GM12875 (cell line): ENCODE data around the gene SDC3.

Experiments used
- H3K4me3 ChIP-seq: one replicate; pipeline ENCODE4 v1.5.1; 2011; ENCODE audit warnings: low read depth, low read length, control low read depth
- TF ChIP-seq, protein P1 (sequence below): IDR thresholded peaks from 2 replicates; pipeline ENCODE4 v1.5.1; 2011; ENCODE audit warnings: low read depth, mild to moderate bottlenecking, control low read depth, inconsistent platforms, low read length, moderate library complexity, borderline replicate concordance; ENCODE audit not compliant: insufficient read depth

SDC3 gene

DNA sequence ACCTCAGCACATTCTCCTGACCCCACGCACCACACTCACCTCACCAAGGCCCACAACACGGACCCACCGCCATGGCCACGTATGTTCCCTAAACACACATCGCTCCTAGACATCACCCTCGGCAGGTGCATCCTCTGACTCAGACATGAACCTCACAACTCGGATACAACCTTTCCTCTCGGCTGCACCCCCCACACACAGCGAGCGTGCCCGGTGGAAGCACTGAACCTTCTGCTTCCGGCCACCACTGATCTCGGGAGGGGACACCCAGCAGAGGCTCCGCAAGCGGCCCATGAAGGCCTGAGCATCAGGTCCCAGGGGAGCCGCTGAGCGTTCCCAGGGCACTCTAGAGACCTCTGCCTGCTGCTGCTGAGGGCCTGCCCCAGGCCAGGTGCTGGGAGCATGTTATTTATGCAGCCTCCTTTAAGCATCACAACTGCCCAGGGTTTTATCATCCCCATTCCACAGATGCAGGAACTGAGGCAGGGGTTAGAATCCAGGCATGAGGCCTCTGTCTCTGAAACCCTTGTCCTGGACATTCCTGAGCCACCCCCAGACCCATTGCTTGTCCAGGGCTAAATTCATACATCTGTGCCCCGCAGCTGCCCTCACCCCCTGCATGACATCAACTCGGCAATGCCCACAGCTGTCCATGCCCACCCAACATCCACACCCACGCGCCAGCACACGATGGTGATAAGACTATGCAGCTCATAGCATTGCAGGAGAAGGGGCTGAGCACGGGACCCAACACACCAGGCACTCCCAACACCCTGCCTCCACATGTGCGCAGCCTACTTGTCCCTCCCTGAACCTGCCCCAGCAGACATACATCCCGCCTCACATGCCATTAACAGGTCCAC lies 27.0 kb downstream of the SDC3 start:
- TF ChIP-seq, protein P1, sequence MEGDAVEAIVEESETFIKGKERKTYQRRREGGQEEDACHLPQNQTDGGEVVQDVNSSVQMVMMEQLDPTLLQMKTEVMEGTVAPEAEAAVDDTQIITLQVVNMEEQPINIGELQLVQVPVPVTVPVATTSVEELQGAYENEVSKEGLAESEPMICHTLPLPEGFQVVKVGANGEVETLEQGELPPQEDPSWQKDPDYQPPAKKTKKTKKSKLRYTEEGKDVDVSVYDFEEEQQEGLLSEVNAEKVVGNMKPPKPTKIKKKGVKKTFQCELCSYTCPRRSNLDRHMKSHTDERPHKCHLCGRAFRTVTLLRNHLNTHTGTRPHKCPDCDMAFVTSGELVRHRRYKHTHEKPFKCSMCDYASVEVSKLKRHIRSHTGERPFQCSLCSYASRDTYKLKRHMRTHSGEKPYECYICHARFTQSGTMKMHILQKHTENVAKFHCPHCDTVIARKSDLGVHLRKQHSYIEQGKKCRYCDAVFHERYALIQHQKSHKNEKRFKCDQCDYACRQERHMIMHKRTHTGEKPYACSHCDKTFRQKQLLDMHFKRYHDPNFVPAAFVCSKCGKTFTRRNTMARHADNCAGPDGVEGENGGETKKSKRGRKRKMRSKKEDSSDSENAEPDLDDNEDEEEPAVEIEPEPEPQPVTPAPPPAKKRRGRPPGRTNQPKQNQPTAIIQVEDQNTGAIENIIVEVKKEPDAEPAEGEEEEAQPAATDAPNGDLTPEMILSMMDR: no peak

DNA sequence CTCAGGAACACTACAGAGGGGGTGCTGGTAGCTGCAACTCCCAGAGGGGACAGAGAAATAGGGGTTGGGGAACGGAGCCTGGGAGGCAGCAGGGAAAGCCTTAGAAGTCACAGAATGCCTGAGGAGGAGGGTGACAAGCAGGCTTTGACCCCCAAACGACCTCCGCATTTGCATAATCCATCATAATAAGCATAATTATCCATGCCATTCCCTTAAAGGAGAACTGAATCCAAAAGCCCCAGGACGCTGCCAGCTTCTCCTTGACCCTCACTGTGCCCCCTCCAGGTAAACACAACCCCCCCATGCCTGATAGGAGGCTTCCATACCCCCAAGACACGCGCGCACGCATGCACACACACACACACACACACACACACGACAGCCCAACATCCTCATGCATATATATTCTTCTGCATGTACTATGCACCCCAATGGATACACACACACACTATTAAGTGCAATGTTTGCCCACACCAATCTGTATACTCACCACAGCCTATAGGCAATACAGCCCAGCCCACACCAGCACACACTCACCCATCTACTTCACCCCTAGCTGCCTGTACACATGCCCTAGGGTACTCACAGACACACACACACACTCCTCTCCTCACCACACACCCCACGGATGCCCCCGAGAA lies 27.8 kb downstream of the SDC3 start:
- no peak overlapping the region for H3K4me3 ChIP-seq
- TF ChIP-seq, protein P1: no peak

More for the DNA sequence above, 27.0 kb downstream of the SDC3 start:
- no peak overlapping the region for H3K4me3 ChIP-seq

DNA sequence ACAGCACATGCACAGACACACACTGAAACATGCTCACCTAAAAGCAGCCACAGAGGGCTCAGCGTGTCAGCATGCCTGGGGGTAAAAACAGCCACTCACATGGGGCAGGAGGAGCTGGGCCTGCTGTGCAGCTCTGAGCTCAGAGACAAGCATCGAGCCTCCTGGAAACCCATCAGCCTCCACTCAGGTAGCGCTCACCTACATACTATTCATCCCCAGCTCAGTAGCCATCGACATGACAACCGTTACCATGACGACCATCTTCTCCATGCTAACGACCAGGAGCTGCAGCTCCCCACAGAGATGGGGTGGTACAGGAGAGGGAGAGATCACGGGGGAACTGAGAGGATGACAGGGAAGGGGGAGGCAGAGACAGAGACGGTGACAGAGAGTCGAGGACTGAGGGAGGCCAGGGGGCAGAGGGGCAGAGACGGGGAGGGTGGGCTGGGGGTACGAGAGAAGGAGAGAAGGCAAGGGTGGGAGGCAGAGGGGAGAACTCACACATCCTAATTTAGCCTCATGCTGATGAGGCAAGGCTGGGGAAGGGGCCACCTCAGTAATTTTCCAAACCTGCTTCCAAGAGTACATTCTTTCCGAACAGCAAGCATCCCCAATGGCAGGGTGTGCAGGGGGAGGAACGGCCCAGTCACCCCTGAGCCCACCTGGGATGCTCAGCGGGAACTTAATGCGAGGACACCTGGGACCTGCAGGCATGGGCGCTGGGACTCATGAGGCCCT lies 28.4 kb downstream of the SDC3 start:
- no peak overlapping the region for H3K4me3 ChIP-seq
- TF ChIP-seq, protein P1: no peak

DNA sequence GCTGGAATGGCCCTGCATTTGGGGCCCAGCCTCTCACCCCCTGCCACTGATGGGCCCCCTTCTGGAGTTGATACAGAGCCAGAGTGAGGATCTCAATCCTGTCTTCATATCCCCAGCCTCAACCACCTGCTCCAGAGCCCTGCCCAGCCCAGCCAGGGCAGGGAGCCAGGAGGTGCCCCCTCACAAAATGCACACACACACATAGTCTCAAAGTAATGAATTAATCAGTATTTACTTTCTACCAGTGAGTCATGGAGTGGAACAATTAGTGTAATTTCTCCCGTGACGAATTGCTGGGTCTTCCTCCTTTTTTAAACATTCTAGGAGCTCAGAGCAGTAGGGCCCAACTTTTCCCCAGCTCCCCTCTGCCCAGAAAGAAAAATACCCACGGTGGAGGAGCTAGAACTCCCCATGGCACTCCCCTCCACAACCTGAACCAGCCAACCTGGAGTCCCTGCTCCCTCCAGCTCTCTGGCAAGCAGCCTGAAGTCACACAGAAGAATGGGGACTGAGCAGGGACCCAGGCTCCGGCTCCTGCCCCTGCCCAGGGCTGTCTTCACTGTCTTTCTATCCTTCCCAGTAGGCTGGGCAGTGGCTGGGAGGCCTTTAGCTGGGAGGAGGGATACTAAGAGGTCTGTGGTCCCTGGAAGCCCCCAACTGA lies 29.3 kb downstream of the SDC3 start:
- TF ChIP-seq, protein P1: no peak
- H3K4me3 ChIP-seq: no peak overlapping the region

DNA sequence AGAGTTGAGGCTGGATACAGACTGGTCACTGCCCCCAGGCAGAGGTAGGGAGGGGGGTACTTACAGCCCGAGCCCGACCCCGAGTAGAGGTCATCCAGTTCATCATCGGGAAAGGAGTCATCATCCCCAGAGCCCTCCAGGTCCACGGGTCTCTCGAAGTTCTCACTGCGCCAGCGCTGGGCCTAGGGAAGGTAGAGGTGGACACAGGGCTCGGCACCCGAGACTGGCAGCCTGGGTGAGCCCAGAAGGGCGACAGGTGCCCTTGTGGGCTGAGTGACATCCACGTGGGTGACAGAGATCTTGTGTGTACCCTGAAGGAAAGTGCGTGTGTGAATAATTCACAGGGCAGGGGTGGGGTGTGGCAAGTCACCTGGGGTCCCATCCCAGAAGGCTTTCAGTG lies 30.0 kb downstream of the SDC3 start:
- H3K4me3 ChIP-seq: no peak overlapping the region
- TF ChIP-seq, protein P1: no peak

DNA sequence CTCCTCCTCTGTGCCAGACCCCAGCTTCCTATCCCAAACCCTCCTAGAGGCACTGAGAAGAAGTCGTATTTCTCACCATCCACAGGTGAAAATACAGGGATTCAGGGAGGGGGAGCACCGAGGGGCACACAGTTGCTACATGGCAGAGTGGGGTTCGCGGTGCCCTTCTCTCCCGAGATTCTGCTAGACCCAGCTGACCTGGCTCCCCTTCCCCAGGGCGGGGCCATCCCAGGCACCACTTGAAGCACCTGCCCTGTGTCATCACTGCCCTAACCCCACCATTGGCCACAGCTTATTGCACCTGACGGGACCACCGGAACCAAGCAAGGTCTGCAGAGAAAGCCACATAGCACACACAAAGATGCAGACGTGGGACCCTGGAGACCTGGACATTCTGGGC lies 30.5 kb downstream of the SDC3 start:
- no peak overlapping the region for H3K4me3 ChIP-seq
- TF ChIP-seq, protein P1: no peak
